Astrocyte of the hippocampus (primary cell): ENCODE results near the gene MCF2L2.

Experiments
- DNase-seq: peaks from one replicate; pipeline ENCODE4 v3.0.0; 2011; ENCODE audit warnings: low read depth, low spot score

MCF2L2 gene

DNA sequence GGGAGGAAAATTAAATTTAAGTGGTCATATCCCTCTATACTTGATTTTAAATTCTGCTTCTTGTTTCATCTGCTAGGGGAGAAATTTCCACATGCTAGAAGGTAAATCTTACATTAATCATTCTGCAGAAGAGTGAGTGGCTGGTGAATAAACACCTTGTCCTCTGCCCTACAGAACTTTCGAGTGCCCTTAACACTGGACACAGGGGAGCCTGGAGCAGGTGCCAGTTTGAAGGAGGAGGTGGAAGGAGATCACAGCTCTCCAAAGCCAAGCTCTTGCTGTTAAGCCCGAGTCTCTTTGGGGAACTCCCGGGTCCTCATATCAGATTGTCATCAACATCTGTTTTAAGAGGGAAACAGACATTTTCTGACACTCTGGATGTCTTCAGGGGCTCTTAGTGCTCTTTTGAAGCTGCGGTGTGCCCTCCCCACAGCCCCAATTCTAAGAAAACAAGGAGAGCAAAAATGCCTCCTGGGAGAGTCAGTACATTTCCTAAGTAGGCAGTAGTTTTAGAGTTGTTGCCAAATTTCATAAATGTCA, 297.2 kb downstream of the MCF2L2 start:
- no peak for DNase-seq

DNA sequence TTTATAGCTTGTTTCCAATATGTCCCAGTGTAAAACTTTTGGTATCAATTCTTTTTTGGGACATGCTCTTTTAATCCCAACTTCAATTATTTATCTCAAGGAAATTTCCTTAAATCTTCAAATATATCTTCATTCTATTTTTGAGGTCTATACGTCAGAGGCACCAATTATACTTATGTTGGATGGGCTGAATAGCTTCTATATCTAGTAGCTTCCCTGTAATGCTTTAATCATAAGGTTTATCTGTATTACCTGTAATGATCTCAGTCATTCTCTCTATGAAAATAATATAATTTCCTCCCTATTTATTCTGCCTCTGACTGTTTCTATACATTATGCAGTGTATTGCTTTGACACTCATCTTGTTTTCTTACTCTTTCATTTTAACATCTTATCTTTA, 299.2 kb downstream of the MCF2L2 start:
- DNase-seq: no peak

GRCh38 chr3:183128709-183129108, 299.7 kb downstream of the MCF2L2 start:
- DNase-seq: no peak
